Ovary (tissue), 9 donors: ENCODE measurements around the gene MIDN. TPM values are rescaled to one million over a fixed set of nuclear protein-coding genes. Genes with fewer than 3 reads are reported as not detected.

Experiments used
- DNase-seq, 5 donors: peaks; one replicate each; pipeline ENCODE4 v3.0.0-alpha.2; 2019 to 2020
- H3K27ac ChIP-seq, 2 donors: fragments of 200-600 bp; one replicate each; pipeline versions ENCODE4 v1.5.1 to v1.8.0; 2019 to 2022
- H3K27me3 ChIP-seq: fragments of 200-600 bp; one replicate; pipeline ENCODE4 v1.8.0; 2022
- H3K36me3 ChIP-seq: fragments of 200-600 bp; sonication (generic); one replicate; pipeline ENCODE4 v1.5.1; 2019
- H3K4me1 ChIP-seq: one replicate; pipeline ENCODE4 v1.8.1; 2013; ENCODE audit warnings: mild to moderate bottlenecking, moderate library complexity; ENCODE audit not compliant: insufficient read depth
- H3K4me3 ChIP-seq: fragments of 200-600 bp; sonication (generic); one replicate; pipeline ENCODE4 v1.5.1; 2017
- H3K9me3 ChIP-seq, 2 donors: fragments of 200-600 bp in 1 of 2; sonication (generic) in 1 of 2; one replicate each; pipeline versions ENCODE4 v1.5.1 to v1.8.1; 2013 to 2019; ENCODE audit warnings: mild to moderate bottlenecking in 1 of 2, moderate library complexity in 1 of 2
- EP300 ChIP-seq: sonication (generic); formaldehyde crosslinking; IDR thresholded peaks from one replicate; pipeline ENCODE4 v1.6.1; 2017; ENCODE audit warnings: antibody characterized with exemption
- POLR2A ChIP-seq: fragments of 450-650 bp; IDR thresholded peaks from one replicate; pipeline ENCODE4 v1.6.1; 2017; ENCODE audit warnings: antibody characterized with exemption, mild to moderate bottlenecking, moderate library complexity
- WGBS, 3 donors: extraction: QIAGEN DNeasy Blood & Tissue Kit in 1 of 3; methylation state at CpG; one replicate each; pipeline versions ENCODE4 v1.1.5 to v1.1.7; 2013 to 2017; 5-methylcytosine and 5-hydroxymethylcytosine counted together
- intact Hi-C, 4 donors: fragments of 100-400 bp; cut with DNase I; formaldehyde crosslinking; loops; one replicate each; pipeline versions ENCODE4 v1.11.0 to v1.15.1; 2022 to 2023
- polyA plus RNA-seq, 2 donors: library from polyadenylated mRNA; stranded (reverse); fragments of 200-250 nt in 1 of 2; fragments of 350-450 nt in 1 of 2; fragmentation: Illumina TruSeq in 1 of 2; extraction: RNeasy Lipid Tissue Mini Kit (QIAGEN cat#74804) in 1 of 2; gene quantifications; one replicate each; pipeline ENCODE4 v1.2.3, GENCODE V29; 2013 to 2014
- total RNA-seq, 7 donors: library from RNA; depleted of rRNA in 2 of 7; stranded (reverse); fragments of >200 nt in 2 of 7; fragmentation: NEBNext Ultra II Directional in 3 of 7; extraction: Animal tissue kit (Norgen Biotek cat#: 25700) in 3 of 7; gene quantifications; one replicate each; pipeline versions ENCODE4 v1.1.0 to v1.2.4, GENCODE V29; 2016 to 2023
- TF ChIP-seq, protein P1 (sequence below), 3 donors: fragments of 450-650 bp in 2 of 3; fragments of 200-600 bp in 1 of 3; IDR thresholded peaks; one replicate each; pipeline versions ENCODE4 v1.5.1 to v1.8.0; 2016 to 2022; ENCODE audit warnings: antibody characterized with exemption in 3 of 3, mild to moderate bottlenecking in 1 of 3
- donor health status: DM: no; HTN: no; CAD: no; lungs with moderate emphysema.
- donor health status: DM: no; HTN: no; CAD: no.
- donor health status: Bipolar disorder and iron deficiency.
- donor health status: DM: yes; HTN: yes; CAD: no.
- donor health status: DM: no; HTN: no; CAD: no.
- donor health status: DM: yes; HTN: yes; CAD: no.

Gene MIDN
- total and polyA plus RNA-seq, 9 donors = 10.1 to 261 (median 105) TPM

DNA sequence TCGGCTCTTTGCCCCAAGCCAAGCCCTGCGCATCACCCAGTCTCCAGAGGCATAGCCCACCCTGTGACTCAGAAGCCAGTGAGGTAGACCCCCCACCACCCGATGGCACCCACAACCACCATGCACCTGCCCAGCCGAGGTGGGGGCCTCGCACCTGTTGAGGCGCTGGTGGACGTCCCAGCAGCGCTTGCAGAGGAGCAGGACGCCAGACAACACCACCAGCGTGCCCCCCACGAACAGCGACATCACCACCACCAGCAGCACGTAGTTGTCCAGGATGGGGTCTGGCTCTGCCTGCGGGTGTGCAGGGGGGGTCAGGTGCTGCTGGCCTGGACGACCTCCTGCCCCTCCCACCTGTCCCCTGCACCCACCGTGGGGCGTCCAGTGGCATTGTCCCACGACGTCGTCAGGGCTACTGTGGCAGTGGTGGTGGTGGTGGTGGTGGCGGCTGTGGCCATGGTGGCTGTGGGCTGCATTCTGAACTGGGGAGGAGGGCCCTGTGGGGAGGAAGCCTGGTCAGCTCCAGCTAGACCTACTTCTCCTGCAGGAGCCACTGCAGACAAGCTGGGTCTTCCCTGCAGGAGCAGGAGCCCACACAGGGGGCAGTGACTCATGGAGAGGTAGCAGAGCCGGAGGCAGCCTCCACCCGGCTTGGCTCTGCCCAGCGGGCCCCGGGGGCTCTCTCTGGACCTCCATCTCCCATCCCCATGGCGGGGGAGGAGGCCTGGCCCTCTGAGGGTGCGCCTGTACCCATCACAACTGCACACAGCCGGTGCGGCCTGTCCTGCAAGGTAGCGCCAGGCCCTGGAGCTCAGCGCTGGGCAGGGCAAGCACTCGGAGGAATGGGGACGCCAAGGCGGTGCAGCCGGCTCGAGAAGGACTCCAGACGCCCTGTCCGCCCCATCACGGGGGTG is 12.5 kb upstream of the MIDN start:
- Histone ChIP-seq H3K36me3 (no peaks in the 10 kb centered on the region), H3K4me3 (no peak overlapping the region), H3K27ac (no peak overlapping the region), H3K9me3 (no peaks in the 10 kb centered on the region), H3K4me1 (peaks cover 26% of the 10 kb centered on the region), H3K27me3 (peaks cover 4% of the 10 kb centered on the region)
- 68 to 73% (median 71%) methylated on average over 29 to 39 of the region's 39 CpGs for WGBS, 3 donors
- TF ChIP-seq, protein P1, sequence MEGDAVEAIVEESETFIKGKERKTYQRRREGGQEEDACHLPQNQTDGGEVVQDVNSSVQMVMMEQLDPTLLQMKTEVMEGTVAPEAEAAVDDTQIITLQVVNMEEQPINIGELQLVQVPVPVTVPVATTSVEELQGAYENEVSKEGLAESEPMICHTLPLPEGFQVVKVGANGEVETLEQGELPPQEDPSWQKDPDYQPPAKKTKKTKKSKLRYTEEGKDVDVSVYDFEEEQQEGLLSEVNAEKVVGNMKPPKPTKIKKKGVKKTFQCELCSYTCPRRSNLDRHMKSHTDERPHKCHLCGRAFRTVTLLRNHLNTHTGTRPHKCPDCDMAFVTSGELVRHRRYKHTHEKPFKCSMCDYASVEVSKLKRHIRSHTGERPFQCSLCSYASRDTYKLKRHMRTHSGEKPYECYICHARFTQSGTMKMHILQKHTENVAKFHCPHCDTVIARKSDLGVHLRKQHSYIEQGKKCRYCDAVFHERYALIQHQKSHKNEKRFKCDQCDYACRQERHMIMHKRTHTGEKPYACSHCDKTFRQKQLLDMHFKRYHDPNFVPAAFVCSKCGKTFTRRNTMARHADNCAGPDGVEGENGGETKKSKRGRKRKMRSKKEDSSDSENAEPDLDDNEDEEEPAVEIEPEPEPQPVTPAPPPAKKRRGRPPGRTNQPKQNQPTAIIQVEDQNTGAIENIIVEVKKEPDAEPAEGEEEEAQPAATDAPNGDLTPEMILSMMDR (IDR thresholded peaks at IDR 0.05) = no peak
- TF ChIP-seq POLR2A = no peak
- no peak for TF ChIP-seq EP300
- DNase-seq = no peak
- intact Hi-C loops = loop anchor here in 1 of 4 donors (10.0 kb wide), 1 partner anchor 311 kb away; the partner anchor contains the start of gene ARID3A

DNA sequence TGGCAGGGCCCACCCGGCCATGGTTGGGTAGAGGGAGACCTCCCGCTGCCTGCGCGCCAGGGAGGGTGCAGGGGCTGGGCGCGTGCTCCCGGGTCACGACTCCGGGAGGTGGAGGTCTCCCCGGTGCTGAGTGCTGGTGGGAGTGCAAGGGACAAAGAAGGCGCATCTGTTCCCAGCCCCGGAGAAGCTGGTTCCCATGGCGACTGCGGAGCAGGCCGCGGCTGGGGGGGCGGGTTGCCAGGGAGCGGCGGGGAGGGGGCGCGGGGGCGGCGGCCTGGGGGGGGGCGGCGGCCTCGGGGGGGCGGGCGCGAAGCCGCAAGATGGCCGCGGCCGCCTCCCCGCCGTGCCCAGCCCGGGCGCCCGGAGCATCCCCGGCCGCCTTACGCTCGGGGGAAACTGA is 11.8 kb upstream of the MIDN start:
- WGBS, 3 donors = 8 to 19% (median 12%) methylated on average over 18 to 42 of the region's 42 CpGs
- TF ChIP-seq, protein P1 (IDR thresholded peaks at IDR 0.05) = no peak
- no peak for TF ChIP-seq POLR2A
- no peak for TF ChIP-seq EP300
- H3K4me3 ChIP-seq = peak overlapping the region; percentile 37
- H3K36me3 ChIP-seq = no peaks in the 10 kb centered on the region
- peaks cover 4% of the 10 kb centered on the region for H3K27me3 ChIP-seq
- peaks cover 28% of the 10 kb centered on the region for H3K4me1 ChIP-seq
- no peak for DNase-seq
- H3K27ac ChIP-seq = peak overlapping the region in 1 of 2 donors; percentile 48
- intact Hi-C loops = loop anchor here in 1 of 4 donors (10.0 kb wide), 1 partner anchor 312 kb away; the partner anchor contains the start of gene ARID3A
- no peaks in the 10 kb centered on the region for H3K9me3 ChIP-seq

DNA sequence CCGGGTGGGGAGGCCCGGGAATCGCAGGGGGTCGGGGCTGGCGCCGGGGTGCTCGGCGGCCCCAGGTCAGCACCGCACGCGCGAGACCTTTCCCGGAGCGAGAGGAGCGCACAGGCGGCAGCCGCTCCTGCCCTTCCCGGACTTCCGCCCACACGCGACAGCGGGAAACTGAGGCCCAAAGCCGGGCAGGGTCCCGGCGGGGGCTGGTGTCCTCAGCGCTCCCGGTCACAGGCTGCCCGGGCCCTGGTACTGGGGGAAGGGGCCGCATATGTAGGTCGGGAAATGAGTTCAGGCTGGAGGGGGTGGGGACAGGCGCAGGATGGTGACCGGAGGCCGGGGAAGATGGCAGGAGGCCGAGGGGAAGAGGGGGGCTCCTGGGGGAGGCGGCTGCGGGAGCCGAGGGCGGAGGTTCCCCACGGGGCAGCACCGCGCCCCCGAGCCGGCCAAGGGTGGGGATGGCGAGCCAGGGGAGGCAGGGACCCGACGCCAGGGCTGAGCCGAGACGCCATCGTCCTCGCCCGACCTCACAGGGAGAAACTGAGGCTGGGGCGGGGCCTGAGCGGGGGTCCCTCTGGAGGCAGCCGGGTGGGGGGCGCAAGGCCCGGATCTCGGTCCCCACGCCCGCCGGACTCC is 11.2 kb upstream of the MIDN start:
- H3K4me1 ChIP-seq = peaks cover 28% of the 10 kb centered on the region
- no peaks in the 10 kb centered on the region for H3K9me3 ChIP-seq
- no peak for TF ChIP-seq EP300
- no peak for TF ChIP-seq POLR2A
- TF ChIP-seq, protein P1 (IDR thresholded peaks at IDR 0.05) = no peak
- 0 to 2% (median 1%) methylated on average over 37 to 60 of the region's 60 CpGs for WGBS, 3 donors
- H3K27me3 ChIP-seq = peaks cover 4% of the 10 kb centered on the region
- H3K27ac ChIP-seq = peak overlapping the region in 1 of 2 donors; percentile 48
- peak in 3 of 5 donors; percentile 65 to 73 (median 70) for DNase-seq
- peak overlapping the region; percentile 37 for H3K4me3 ChIP-seq
- intact Hi-C loops = loop anchor here in 1 of 4 donors (10.0 kb wide), 1 partner anchor 312 kb away; the partner anchor contains the start of gene ARID3A
- H3K36me3 ChIP-seq = no peaks in the 10 kb centered on the region

DNA sequence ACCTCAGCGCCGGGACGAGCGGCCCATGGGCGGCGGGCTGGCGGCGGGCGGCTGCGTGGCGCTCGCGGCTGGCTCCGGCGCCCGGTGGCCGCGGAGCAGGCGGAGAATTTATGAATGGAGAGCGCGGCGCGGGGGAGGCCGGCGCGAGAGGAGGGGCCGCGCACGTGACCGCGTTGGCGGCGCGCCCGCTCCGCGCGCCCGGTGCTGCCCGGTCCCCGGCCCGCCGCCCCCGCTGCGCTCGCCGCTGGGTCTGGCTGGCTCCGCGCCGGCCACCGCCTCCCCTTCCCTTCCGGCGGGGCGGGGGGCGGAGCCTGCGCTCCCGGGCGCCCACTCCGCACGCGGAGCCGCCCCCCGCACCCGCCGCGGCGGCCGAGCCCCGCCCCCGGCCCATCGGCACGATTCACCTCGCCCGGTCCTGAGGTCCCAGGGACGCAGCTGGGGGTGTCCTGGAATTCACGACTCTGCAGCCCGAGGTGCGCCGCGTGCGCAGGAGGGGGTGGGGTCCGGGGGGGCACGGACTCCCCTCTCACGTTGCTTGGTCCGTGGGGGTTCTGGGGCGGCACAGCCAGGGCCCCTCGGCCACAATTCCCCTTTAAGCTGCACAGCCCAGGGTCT is 10.5 kb upstream of the MIDN start, which contains the start of gene CBARP:
Gene CBARP (minus strand): TSS at position 252 of the 615 bp plus-strand sequence. CDS start 1,905 bp downstream, outside the sequence.
- TF ChIP-seq EP300 (no peak), POLR2A (no peak)
- TF ChIP-seq, protein P1 (IDR thresholded peaks at IDR 0.05) = no peak
- H3K36me3 ChIP-seq = no peaks in the 10 kb centered on the region
- DNase-seq = peak; percentile 52 to 82 (median 76)
- H3K4me1 ChIP-seq = peaks cover 22% of the 10 kb centered on the region
- 1% methylated on average over 36 to 87 of the region's 87 CpGs for WGBS, 3 donors
- peak within 1 kb of the TSS; percentile 81 to 89 for H3K27ac ChIP-seq
- H3K9me3 ChIP-seq = no peaks in the 10 kb centered on the region
- intact Hi-C loops = loop anchor here in 1 of 4 donors (10.0 kb wide), 1 partner anchor 313 kb away; the partner anchor contains the start of gene ARID3A
- peaks cover 4% of the 10 kb centered on the region for H3K27me3 ChIP-seq
- H3K4me3 ChIP-seq = peak within 1 kb of the TSS; percentile 37
